ENCODE results near the gene PRAF2. TPM values are rescaled to one million over a fixed set of nuclear protein-coding genes. Genes with fewer than 3 reads are reported as not detected.
A peak's percentile ranks its signal among the peaks of the same experiment; 100 is the strongest.

The PRAF2 gene, protein sequence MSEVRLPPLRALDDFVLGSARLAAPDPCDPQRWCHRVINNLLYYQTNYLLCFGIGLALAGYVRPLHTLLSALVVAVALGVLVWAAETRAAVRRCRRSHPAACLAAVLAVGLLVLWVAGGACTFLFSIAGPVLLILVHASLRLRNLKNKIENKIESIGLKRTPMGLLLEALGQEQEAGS
- total RNA-seq, result 10 to 100 TPM; 19.1 to 20.9 TPM

DNA sequence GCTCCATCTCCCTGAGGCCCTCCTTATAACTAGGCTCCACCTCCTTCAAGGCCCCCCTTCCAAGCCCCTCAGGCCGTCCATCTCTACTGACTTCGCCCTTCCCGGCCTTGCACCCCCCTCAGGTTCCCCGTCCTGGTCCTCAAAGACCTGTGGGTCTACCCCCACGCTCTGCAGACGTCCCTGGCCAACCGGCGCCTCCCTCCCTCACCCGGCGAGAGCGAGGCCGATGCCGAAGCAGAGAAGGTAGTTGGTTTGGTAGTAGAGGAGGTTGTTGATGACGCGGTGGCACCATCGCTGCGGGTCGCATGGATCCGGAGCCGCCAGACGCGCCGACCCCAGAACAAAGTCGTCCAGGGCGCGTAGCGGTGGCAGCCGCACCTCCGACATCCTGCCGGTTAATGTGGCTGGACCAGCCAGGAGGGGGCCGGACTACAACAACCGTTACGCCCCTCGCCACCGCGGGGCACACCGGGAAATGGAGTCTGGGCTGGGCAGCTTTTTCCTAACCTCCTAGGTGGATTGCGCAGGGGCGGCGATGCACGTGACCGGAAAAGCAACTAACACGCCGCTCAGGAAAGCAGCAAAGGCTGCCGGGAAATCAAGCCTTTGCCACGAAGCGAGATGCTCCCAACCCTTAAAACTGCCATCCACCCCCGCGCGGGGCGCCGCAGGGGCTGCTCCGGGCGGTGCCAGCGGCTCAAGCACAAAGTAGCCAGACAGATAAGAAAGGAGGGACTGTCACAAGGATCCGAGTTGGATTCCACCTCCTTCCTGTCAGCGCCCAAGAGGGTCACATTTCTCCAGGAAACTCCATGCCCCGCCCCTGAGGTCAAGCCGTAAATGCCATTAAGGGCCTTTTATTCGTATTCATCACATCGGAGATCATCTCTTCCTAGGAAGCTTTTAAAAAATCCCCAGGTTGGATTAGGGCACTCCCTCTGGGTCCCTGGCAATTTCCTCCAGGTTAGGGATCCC lies at the start of gene PRAF2:
TSS of gene PRAF2 (minus strand) at position 402 of the 975 bp plus-strand sequence. CDS start at position 387, 15 bp downstream.
- Mint-ChIP-seq H3K27me3 (ENCODE audit: low read depth) (no peaks in the 10 kb centered on the region), H3K36me3 (ENCODE audit: insufficient read depth in 2 of 2) (peaks cover 0 to 12% of the 10 kb centered on the region in 2 donors), H3K4me1 (ENCODE audit: low read depth) (peaks cover 26% of the 10 kb centered on the region), H3K27ac (peak within 1 kb of the TSS; percentile 79), H3K4me3 (peak within 1 kb of the TSS; percentile 82 to 90), H3K9me3 (no peaks in the 10 kb centered on the region)
- peak; percentile 87 to 89 for DNase-seq
- ATAC-seq (replicated peaks in 1 of 2), result peak; percentile 95 to 97

DNA sequence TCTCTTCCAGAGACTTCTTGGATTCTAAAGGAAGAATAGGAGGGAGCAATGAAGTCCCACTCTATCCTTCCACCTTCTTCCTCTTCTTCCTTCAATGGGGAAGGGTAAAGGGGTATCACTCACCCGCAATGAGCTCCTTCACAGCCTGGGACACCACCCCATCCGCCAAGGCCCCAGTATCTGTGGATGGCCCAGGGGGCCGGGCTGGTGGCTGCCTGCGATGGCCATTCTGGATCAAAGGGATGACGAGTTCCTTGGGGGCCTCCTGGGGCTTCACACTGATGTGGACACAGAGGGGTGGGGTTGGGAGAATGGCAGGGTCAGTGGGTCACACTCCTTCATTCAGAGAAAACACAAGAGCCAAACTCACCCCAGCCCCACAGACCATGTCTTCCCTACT lies 48.7 kb upstream of the PRAF2 start:
- peak overlapping the region; percentile 94 for H3K27ac Mint-ChIP-seq
- peaks cover 12% of the 10 kb centered on the region for H3K27me3 Mint-ChIP-seq (ENCODE audit: low read depth)
- H3K4me1 Mint-ChIP-seq (ENCODE audit: low read depth), result peaks cover 24% of the 10 kb centered on the region
- H3K36me3 Mint-ChIP-seq (ENCODE audit: insufficient read depth in 2 of 2), result peaks cover 4 to 6% of the 10 kb centered on the region in 2 donors
- ATAC-seq (replicated peaks in 1 of 2), result no peak
- H3K4me3 Mint-ChIP-seq, result peak overlapping the region; percentile 92 to 99
- no peak for DNase-seq
- no peaks in the 10 kb centered on the region for H3K9me3 Mint-ChIP-seq

- Mint-ChIP-seq H3K36me3 (ENCODE audit: insufficient read depth in 2 of 2) (peaks cover 6 to 11% of the 10 kb centered on the region in 2 donors), H3K27me3 (ENCODE audit: low read depth) (peaks cover 12% of the 10 kb centered on the region), H3K9me3 (no peaks in the 10 kb centered on the region), H3K4me3 (no peak overlapping the region), H3K4me1 (ENCODE audit: low read depth) (peaks cover 24% of the 10 kb centered on the region), H3K27ac (no peak overlapping the region)
- DNase-seq, result no peak
- no peak for ATAC-seq (replicated peaks in 1 of 2)
These were observed 46.3 kb upstream of the PRAF2 start for GRCh38 chrX:49120091-49120490.

DNA sequence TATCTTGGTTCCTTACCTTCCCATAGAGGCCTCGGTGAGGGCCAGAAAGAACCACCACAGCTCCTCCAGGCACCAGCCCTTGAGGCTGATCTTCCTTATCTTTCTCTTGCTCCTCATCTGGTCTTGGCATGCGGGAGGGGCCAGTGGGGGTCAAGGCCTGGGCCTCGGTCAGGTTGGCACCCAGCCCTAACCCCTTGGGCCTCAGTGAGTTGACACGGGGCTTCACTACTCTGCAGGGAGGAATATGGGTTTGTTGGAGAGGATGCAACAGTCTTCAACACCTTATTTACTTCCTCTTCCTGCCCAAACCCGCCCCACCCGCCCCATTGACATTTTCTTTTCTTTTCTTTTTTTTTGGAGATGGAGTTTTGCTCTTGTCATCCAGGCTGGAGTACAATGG lies 43.8 kb upstream of the PRAF2 start:
- DNase-seq, result no peak
- ATAC-seq (replicated peaks in 1 of 2), result no peak
- Mint-ChIP-seq H3K4me1 (ENCODE audit: low read depth) (peaks cover 9% of the 10 kb centered on the region), H3K4me3 (peak overlapping the region in 1 of 2 donors; percentile 15), H3K27me3 (ENCODE audit: low read depth) (peaks cover 12% of the 10 kb centered on the region), H3K9me3 (no peaks in the 10 kb centered on the region), H3K27ac (peak overlapping the region; percentile 87), H3K36me3 (ENCODE audit: insufficient read depth in 2 of 2) (peaks cover 6 to 11% of the 10 kb centered on the region in 2 donors)

- ATAC-seq (replicated peaks in 1 of 2) (no peak), DNase-seq (no peak)
- Mint-ChIP-seq H3K4me1 (ENCODE audit: low read depth) (no peaks in the 10 kb centered on the region), H3K4me3 (no peak overlapping the region), H3K9me3 (no peaks in the 10 kb centered on the region), H3K36me3 (ENCODE audit: insufficient read depth in 2 of 2) (peaks cover 5 to 11% of the 10 kb centered on the region in 2 donors), H3K27ac (no peak overlapping the region), H3K27me3 (ENCODE audit: low read depth) (peaks cover 10% of the 10 kb centered on the region)
These were observed 42.9 kb upstream of the PRAF2 start for GRCh38 chrX:49116716-49117115.

GRCh38 chrX:49116076-49116475 lies 42.3 kb upstream of the PRAF2 start:
- Mint-ChIP-seq H3K9me3 (no peaks in the 10 kb centered on the region), H3K27me3 (ENCODE audit: low read depth) (peaks cover 7% of the 10 kb centered on the region), H3K4me3 (no peak overlapping the region), H3K36me3 (ENCODE audit: insufficient read depth in 2 of 2) (peaks cover 4 to 11% of the 10 kb centered on the region in 2 donors), H3K4me1 (ENCODE audit: low read depth) (no peaks in the 10 kb centered on the region), H3K27ac (no peak overlapping the region)
- DNase-seq (no peak), ATAC-seq (replicated peaks in 1 of 2) (no peak)

DNA sequence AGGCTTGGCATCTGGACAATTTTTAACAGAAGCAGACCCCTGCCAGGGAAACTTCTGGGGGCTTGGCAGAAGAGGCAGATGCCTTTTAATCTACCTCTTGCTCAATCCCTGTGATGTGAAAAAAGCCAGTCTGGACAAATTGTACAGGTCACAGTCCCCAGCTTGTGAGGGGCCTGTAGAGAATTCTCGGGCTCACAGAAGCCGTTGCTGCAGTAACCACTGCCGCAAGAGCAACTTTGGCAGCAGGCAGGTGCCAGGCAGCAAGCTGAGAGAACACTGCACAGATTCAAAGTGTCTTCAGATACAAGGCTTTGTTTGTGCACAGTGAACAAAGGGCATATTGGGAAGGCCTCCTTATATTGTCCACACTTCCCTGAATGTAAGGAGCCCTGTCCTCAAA lies 38.0 kb upstream of the PRAF2 start:
- DNase-seq (no peak), ATAC-seq (replicated peaks in 1 of 2) (no peak)
- peaks cover 3 to 5% of the 10 kb centered on the region in 2 donors for H3K36me3 Mint-ChIP-seq (ENCODE audit: insufficient read depth in 2 of 2)
- no peak overlapping the region for H3K27ac Mint-ChIP-seq
- peaks cover 7% of the 10 kb centered on the region for H3K27me3 Mint-ChIP-seq (ENCODE audit: low read depth)
- H3K9me3 Mint-ChIP-seq, result no peaks in the 10 kb centered on the region
- H3K4me1 Mint-ChIP-seq (ENCODE audit: low read depth), result no peaks in the 10 kb centered on the region
- no peak overlapping the region for H3K4me3 Mint-ChIP-seq

- H3K9me3 Mint-ChIP-seq, result no peaks in the 10 kb centered on the region
- DNase-seq (no peak), ATAC-seq (replicated peaks in 1 of 2) (no peak)
- no peaks in the 10 kb centered on the region for H3K4me1 Mint-ChIP-seq (ENCODE audit: low read depth)
- H3K36me3 Mint-ChIP-seq (ENCODE audit: insufficient read depth in 2 of 2), result peaks cover 0 to 3% of the 10 kb centered on the region in 2 donors
- H3K27ac Mint-ChIP-seq, result no peak overlapping the region
- no peak overlapping the region for H3K4me3 Mint-ChIP-seq
- peaks cover 7% of the 10 kb centered on the region for H3K27me3 Mint-ChIP-seq (ENCODE audit: low read depth)
These were observed 36.6 kb upstream of the PRAF2 start for GRCh38 chrX:49110417-49110816.

GRCh38 chrX:49108641-49109040 lies 34.8 kb upstream of the PRAF2 start:
- Mint-ChIP-seq H3K36me3 (ENCODE audit: insufficient read depth in 2 of 2) (peaks cover 0 to 3% of the 10 kb centered on the region in 2 donors), H3K27me3 (ENCODE audit: low read depth) (peaks cover 7% of the 10 kb centered on the region), H3K27ac (no peak overlapping the region), H3K4me1 (ENCODE audit: low read depth) (no peaks in the 10 kb centered on the region), H3K4me3 (no peak overlapping the region), H3K9me3 (no peaks in the 10 kb centered on the region)
- ATAC-seq (replicated peaks in 1 of 2), result no peak
- DNase-seq, result no peak

DNA sequence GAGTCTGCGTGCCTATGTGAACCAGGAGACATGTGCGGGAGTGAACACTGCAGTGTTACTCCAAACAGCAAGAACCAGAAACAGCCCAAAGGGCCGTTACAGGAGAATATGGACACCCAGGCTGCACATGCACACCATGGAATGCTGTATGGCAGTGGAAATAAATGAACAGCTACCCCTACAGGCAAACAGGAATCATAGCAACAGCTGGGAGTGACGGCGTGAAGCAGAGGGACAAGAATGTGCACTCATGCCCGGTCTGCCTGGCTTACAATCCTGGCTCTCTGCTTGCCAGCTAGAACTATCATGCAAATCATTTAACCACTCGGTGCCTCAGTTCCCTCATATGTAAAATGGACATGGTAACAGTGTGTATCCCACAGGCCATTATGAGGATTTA lies 33.1 kb upstream of the PRAF2 start:
- peaks cover under 1% of the 10 kb centered on the region for H3K27me3 Mint-ChIP-seq (ENCODE audit: low read depth)
- DNase-seq, result no peak
- H3K4me1 Mint-ChIP-seq (ENCODE audit: low read depth), result no peaks in the 10 kb centered on the region
- no peaks in the 10 kb centered on the region for H3K9me3 Mint-ChIP-seq
- no peak overlapping the region for H3K4me3 Mint-ChIP-seq
- ATAC-seq (replicated peaks in 1 of 2), result no peak
- H3K27ac Mint-ChIP-seq, result no peak overlapping the region
- H3K36me3 Mint-ChIP-seq (ENCODE audit: insufficient read depth in 2 of 2), result peaks cover 0 to 3% of the 10 kb centered on the region in 2 donors

- Mint-ChIP-seq H3K27ac (no peak overlapping the region), H3K4me3 (no peak overlapping the region), H3K36me3 (ENCODE audit: insufficient read depth in 2 of 2) (peaks cover 0 to 3% of the 10 kb centered on the region in 2 donors), H3K27me3 (ENCODE audit: low read depth) (no peaks in the 10 kb centered on the region), H3K9me3 (no peaks in the 10 kb centered on the region), H3K4me1 (ENCODE audit: low read depth) (peaks cover 5% of the 10 kb centered on the region)
- ATAC-seq (replicated peaks in 1 of 2) (no peak), DNase-seq (no peak)
These were observed 32.5 kb upstream of the PRAF2 start for GRCh38 chrX:49106296-49106695.

DNA sequence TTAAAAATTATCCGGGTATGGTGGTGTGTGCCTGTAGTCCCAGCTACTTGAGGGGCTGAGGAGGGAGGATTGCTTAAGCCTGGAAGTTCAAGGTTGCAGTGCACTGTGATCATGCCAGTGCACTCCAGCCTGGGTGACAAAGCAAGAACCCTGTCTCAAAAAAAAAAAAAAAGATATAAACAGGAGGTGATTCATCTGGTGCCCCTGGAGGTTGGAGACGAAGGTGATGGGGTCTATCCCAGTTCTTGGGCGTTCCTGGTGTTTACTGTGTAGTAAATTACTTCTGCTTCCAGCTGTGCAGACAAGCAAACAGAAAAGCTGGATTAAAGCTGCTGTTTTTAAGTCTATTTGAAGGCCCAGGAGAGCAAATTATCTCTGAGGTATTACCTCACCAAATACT lies 29.8 kb upstream of the PRAF2 start:
- no peaks in the 10 kb centered on the region for H3K36me3 Mint-ChIP-seq (ENCODE audit: insufficient read depth in 2 of 2)
- H3K27me3 Mint-ChIP-seq (ENCODE audit: low read depth), result no peaks in the 10 kb centered on the region
- peaks cover 10% of the 10 kb centered on the region for H3K4me1 Mint-ChIP-seq (ENCODE audit: low read depth)
- H3K4me3 Mint-ChIP-seq, result no peak overlapping the region
- H3K27ac Mint-ChIP-seq, result peak overlapping the region; percentile 38
- DNase-seq (no peak), ATAC-seq (replicated peaks in 1 of 2) (no peak)
- H3K9me3 Mint-ChIP-seq, result no peaks in the 10 kb centered on the region

DNA sequence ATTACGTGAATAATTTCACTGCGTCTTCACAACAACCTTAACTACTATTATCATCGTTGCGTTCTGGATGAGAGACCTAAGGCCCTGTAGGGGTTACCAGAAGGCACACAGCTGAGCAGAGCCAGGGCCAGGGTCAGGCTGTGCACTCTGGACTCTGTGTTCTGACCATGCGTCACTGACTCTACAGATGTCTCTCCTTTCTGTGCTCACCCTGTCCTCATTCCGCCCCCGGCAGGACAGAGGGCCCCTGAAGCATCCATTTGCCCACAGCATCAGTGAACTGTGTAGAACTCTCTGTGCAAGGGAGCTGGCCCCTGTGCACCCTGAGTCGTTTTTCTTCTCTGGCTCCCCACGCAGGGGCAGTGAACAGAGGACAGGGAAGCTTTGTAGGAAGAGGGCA lies 28.4 kb upstream of the PRAF2 start:
- ATAC-seq (replicated peaks in 1 of 2), result no peak
- no peaks in the 10 kb centered on the region for H3K27me3 Mint-ChIP-seq (ENCODE audit: low read depth)
- H3K9me3 Mint-ChIP-seq, result no peaks in the 10 kb centered on the region
- peak overlapping the region; percentile 91 to 94 for H3K4me3 Mint-ChIP-seq
- H3K4me1 Mint-ChIP-seq (ENCODE audit: low read depth), result peaks cover 10% of the 10 kb centered on the region
- H3K36me3 Mint-ChIP-seq (ENCODE audit: insufficient read depth in 2 of 2), result no peaks in the 10 kb centered on the region
- H3K27ac Mint-ChIP-seq, result peak overlapping the region; percentile 63
- no peak for DNase-seq

Measured in activated T-cell treated with anti-CD3 and anti-CD28 coated beads, Interleukin-2, amount 50 U/mL, for 72 hours (primary cell).